ENCODE results near the gene VPS8. TPM values are rescaled to one million over a fixed set of nuclear protein-coding genes. Genes with fewer than 3 reads are reported as not detected.

The VPS8 gene
- total RNA-seq, 1 experiment from 2014 or later = 39.7 TPM

DNA sequence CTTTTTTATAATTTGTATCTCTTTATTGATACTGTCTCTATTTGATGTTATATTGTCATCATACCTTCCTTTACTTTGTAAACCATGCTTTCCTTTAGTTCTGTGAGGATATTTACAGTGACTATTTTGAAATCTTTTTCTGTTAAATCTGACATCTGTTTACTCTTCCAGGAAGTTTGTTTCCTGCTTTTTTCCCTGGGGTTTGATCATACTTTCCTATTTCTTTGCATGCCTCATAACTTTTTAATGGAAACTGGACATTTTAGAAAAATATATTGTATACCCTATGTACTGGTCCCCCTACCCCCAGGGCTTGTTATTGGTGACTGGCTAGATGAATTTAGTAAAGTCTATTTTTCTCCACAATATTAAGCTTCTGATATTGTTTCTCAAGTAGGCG, 225.8 kb downstream of the VPS8 start:
- Mint-ChIP-seq H3K27ac (no peak overlapping the region), H3K9me3 (peaks cover 6 to 7% of the 10 kb centered on the region in 2 experiments; a peak in 3 of 5 replicates), H3K4me3 (no peak overlapping the region), H3K4me1 (peaks cover 5 to 7% of the 10 kb centered on the region in 2 experiments), H3K36me3 (ENCODE audit: insufficient read depth in 1 of 3, low read depth in 3 of 3) (peaks cover 6 to 14% (median 8%) of the 10 kb centered on the region in 3 experiments; a peak in 5 of 7 replicates), H3K27me3 (ENCODE audit: low read depth) (no peaks in the 10 kb centered on the region)
- H3K79me2 ChIP-seq (ENCODE audit: insufficient read depth, low read length) = no peaks in the 10 kb centered on the region
- no peak overlapping the region for H3K14ac ChIP-seq (ENCODE audit: insufficient read depth, low read length)
- no peak overlapping the region for H4K5ac ChIP-seq (ENCODE audit: insufficient read length, low read depth, low read length)
- no peak overlapping the region for H3K23ac ChIP-seq (ENCODE audit: insufficient read length, low read depth, low read length)
- H2BK5ac ChIP-seq (ENCODE audit: insufficient read length, low read length) = no peak overlapping the region
- no peak overlapping the region for H3T11ph ChIP-seq (ENCODE audit: low read length)
- H3K4me2 ChIP-seq (ENCODE audit: insufficient read depth, insufficient read length, low read length) = no peak overlapping the region
- H4K8ac ChIP-seq (replicated peaks; ENCODE audit: insufficient read length, low read depth, low read length) = no peak overlapping the region
- H2AFZ ChIP-seq (ENCODE audit: low read length) = no peak overlapping the region
- H2AK5ac ChIP-seq (ENCODE audit: insufficient read length, low read length) = no peak overlapping the region
- H3K9ac ChIP-seq (ENCODE audit: extremely low read depth, insufficient read length, low read length) = no peak overlapping the region
- no peak overlapping the region for H2BK15ac ChIP-seq (ENCODE audit: low read depth, low read length)
- H3K4me1 ChIP-seq (ENCODE audit: insufficient read depth, low read length) = no peaks in the 10 kb centered on the region
- no peak overlapping the region for H2BK12ac ChIP-seq (ENCODE audit: insufficient read length, low read depth, low read length)
- no peak overlapping the region for H4K91ac ChIP-seq (ENCODE audit: insufficient read length, low read depth, low read length)
- no peaks in the 10 kb centered on the region for H3K27me3 ChIP-seq (ENCODE audit: insufficient read depth, low read length)
- H3K18ac ChIP-seq (ENCODE audit: insufficient read length, low read depth, low read length) = no peak overlapping the region
- WGBS (ENCODE audit: extremely low coverage, insufficient read length, low lambda C conversion rate) = no CpG with 5 or more reads among the region's 1 CpG
- no peaks in the 10 kb centered on the region for H3K9me3 ChIP-seq (ENCODE audit: control insufficient read depth, low read depth, low read length)
- DNase-seq = no peak
- no peak for TF ChIP-seq CTCF (conservative IDR thresholded peaks at IDR 0.05)
- H2BK20ac ChIP-seq (ENCODE audit: low read depth, low read length, poor library complexity, severe bottlenecking) = no peak overlapping the region
- no peaks in the 10 kb centered on the region for H3K79me1 ChIP-seq (ENCODE audit: insufficient read depth, low read depth, low read length, poor library complexity, severe bottlenecking)
- H3K56ac ChIP-seq (ENCODE audit: insufficient read length, low read depth, low read length) = no peak overlapping the region
- H3K27ac ChIP-seq (ENCODE audit: insufficient read length, low read depth, low read length) = no peak overlapping the region
- H3K4ac ChIP-seq (ENCODE audit: low read depth, low read length) = no peak overlapping the region
- no peaks in the 10 kb centered on the region for H4K20me1 ChIP-seq (ENCODE audit: control insufficient read depth, insufficient read depth, insufficient read length)
- H2BK120ac ChIP-seq (ENCODE audit: low read depth, low read length, poor library complexity, severe bottlenecking) = no peak overlapping the region
- no peaks in the 10 kb centered on the region for H3K23me2 ChIP-seq (ENCODE audit: insufficient read length, low read depth, low read length, poor library complexity, severe bottlenecking)
